HG03565 (cell line): ENCODE measurements around the gene LRRIQ1.

ENCODE experiments used
- ATAC-seq: cut with Tn5 transposase; IDR thresholded peaks from one replicate; pipeline ENCODE4 v1.9.1; 2021; ENCODE audit warnings: mild to moderate bottlenecking, moderate library complexity; ENCODE audit not compliant: unreplicated experiment

Gene LRRIQ1

DNA sequence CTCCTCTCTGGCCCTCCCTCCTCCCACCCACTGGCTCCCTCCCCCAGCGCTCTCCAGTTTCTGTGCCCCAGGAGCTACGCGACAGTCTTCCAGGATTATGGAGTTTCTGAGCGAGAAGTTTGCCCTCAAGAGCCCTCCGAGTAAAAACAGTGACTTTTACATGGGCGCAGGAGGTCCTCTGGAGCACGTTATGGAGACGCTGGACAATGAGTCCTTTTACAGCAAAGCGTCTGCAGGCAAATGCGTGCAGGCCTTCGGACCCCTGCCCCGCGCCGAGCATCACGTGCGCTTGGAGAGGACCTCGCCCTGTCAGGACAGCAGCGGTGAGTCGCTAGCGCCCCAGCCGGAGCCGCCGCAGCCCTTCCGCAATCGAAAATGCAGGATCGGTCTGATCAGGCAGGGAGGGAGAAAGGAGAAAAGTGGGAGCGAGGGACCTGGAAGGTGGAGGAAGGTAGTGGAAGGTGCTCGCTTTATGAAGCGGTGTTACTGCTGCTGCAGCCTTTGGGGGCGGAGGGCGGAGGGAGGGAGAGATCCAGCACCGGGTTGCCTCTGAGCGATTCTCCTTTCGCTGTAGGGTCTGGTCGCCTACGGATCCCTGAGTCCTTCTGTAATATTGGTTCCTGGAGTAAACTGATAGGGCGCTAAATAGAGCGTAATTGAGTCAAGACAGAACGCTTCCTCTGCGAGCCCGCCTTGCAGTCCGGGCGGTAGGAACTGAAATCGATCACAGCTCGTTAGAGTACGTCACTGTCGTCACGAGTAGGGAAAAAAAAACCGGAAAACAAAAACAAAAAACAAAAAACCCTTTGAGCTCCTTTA, 244.2 kb downstream of the LRRIQ1 start, which contains the start of gene ALX1:
TSS of gene ALX1 (plus strand) at position 56 of the 819 bp plus-strand sequence. CDS start at position 98, 42 bp downstream.
- ATAC-seq: no peak

DNA sequence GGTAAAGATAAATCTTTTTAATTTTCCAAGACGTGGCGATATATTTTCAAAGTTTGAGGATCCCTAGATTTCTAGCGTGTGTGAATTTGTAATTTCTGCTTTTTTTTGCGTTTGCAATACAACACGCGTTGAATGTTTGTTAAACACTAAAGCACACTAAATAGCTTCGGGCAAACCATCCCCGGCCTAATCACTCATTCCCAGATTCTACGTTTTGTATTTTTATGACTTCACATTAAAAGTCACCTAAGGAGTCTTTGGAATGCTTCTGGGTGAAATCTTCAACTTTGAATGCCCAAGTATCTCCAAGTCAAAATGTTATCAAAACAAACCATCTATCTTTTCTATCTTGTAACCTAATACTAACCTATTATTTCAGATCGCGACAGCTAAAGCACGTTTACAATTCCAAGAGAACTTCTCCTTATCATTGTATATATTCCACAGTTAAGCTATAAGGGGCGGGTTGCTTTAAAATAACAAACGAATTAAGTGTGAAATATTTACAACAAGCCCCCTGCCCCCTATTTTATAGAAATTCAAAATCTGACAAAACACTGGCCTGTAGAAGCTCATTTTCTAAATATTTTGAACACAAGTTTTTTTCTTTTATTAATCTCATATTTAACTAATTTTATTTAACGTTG, 245.0 kb downstream of the LRRIQ1 start:
- ATAC-seq: no peak

DNA sequence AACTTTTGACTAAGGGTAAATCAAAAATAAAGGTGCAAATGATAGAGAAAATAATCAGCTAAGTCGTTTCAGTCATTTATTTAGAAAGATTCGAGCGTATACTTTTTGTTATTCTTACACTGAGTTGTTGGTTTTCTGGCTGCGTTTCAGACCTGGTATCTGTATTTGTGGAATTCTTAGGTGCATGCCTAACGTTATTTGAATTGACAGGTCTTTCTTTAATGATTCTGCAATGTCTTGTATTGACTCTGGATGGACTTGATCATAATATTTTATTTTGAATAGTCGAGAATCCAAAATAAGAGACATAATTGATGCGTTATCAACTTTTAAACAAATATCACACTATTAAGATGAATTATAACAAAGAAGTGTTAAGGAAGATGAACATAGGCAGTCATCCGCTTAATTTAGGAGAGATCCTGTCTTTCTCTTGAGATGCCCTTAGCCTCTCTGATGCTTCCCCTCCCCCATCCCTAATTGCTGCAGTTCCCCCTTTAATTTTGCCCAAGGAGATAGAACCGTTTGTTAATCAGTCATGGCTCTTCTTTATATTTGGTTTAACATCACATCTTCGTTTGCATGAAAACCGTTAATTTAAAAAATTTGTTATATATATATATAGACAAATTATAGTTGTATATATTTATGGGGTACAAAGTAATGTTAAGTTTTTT, 245.6 kb downstream of the LRRIQ1 start:
- ATAC-seq: no peak

DNA sequence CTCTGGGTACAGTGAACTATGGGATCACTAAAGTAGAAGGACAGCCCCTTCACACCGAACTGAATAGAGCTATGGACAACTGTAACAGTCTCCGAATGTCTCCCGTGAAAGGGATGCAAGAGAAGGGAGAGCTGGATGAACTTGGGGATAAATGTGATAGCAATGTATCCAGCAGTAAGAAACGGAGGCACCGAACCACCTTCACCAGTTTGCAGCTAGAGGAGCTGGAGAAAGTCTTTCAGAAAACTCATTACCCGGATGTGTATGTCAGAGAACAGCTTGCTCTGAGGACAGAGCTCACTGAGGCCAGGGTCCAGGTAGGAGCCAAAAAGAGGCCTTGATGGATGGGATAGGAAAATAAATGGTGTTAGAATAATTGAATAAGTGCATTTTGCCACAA, 247.4 kb downstream of the LRRIQ1 start:
- no peak for ATAC-seq
